SU-DHL-6 (cell line): ENCODE data around the gene PRDM16.

ENCODE experiments used
- H2AFZ ChIP-seq: fragments of 200-600 bp; sonication (generic); 2 replicates; pipeline ENCODE4 v1.6.1; 2014; ENCODE audit warnings: low read depth, mild to moderate bottlenecking, moderate library complexity, mixed read lengths, antibody characterized with exemption, low read length; ENCODE audit not compliant: severe bottlenecking
- H3F3A ChIP-seq: fragments of 200-600 bp; shearing (Covaris generic); 2 replicates; pipeline ENCODE4 v1.6.0; 2016; ENCODE audit warnings: antibody characterized with exemption, mild to moderate bottlenecking; ENCODE audit not compliant: insufficient read depth
- H3K27ac ChIP-seq: fragments of 200-600 bp; sonication (generic); 2 replicates; pipeline ENCODE4 v1.5.1; 2016; ENCODE audit warnings: low read depth, mild to moderate bottlenecking, low read length, moderate library complexity, mixed read lengths
- H3K27me3 ChIP-seq: fragments of 200-600 bp; sonication (generic), shearing (Covaris generic); 2 replicates; pipeline ENCODE4 v1.6.0; 2014; ENCODE audit warnings: mild to moderate bottlenecking, low read length
- H3K36me3 ChIP-seq: fragments of 200-600 bp; sonication (generic); 2 replicates; pipeline ENCODE4 v1.6.1; 2014; ENCODE audit warnings: mild to moderate bottlenecking, low read length, mixed read lengths
- H3K4me2 ChIP-seq: fragments of 300-600, 200-600 bp; shearing (Covaris generic), sonication (generic); 2 replicates; pipeline ENCODE4 v1.6.0; 2014; ENCODE audit warnings: low read length, low read depth, mild to moderate bottlenecking; ENCODE audit not compliant: poor library complexity, severe bottlenecking
- H3K4me3 ChIP-seq: fragments of 200-600 bp; sonication (generic); 2 replicates; pipeline ENCODE4 v1.5.1; 2014; ENCODE audit warnings: antibody characterized with exemption, low read length, mild to moderate bottlenecking, mixed read lengths; ENCODE audit not compliant: insufficient read depth, poor library complexity, severe bottlenecking
- H3K79me2 ChIP-seq: fragments of 200-600 bp; sonication (generic); 2 replicates; pipeline ENCODE4 v1.6.1; 2014; ENCODE audit warnings: mild to moderate bottlenecking, low read length, moderate library complexity; ENCODE audit not compliant: insufficient read depth
- H3K9ac ChIP-seq: fragments of 200-600 bp; sonication (generic); 2 replicates; pipeline ENCODE4 v1.7.0; 2014; ENCODE audit warnings: mild to moderate bottlenecking, low read length
- H3K9me2 ChIP-seq: fragments of 200-600 bp; sonication (generic); replicated peaks from 2 replicates; pipeline ENCODE4 v1.6.1; 2014; ENCODE audit warnings: low read length; ENCODE audit not compliant: insufficient read depth
- H3K9me3 ChIP-seq: fragments of 200-600 bp; sonication (generic); 2 replicates; pipeline ENCODE4 v1.6.1; 2014; ENCODE audit warnings: low read length, mixed read lengths; ENCODE audit not compliant: insufficient read depth
- H4K20me1 ChIP-seq: fragments of 200-600 bp; sonication (generic); 2 replicates; pipeline ENCODE4 v1.6.1; 2014; ENCODE audit warnings: low read depth, mild to moderate bottlenecking, antibody characterized with exemption, low read length, moderate library complexity, mixed read lengths
- EZH2phosphoT487 ChIP-seq: fragments of 200-600 bp; sonication (generic), shearing (Covaris generic); conservative IDR thresholded peaks from 2 replicates; pipeline ENCODE4 v1.6.1; 2018; ENCODE audit warnings: mild to moderate bottlenecking, antibody characterized with exemption, low read length, moderate library complexity, mixed read lengths
- TF ChIP-seq, protein P1 (sequence below): fragments of 200-600 bp; sonication (generic); IDR thresholded peaks from one replicate; pipeline ENCODE4 v1.5.1; 2017; ENCODE audit warnings: antibody characterized with exemption, mild to moderate bottlenecking, low read length, moderate library complexity; ENCODE audit not compliant: insufficient read depth, poor library complexity, severe bottlenecking

The PRDM16 gene

DNA sequence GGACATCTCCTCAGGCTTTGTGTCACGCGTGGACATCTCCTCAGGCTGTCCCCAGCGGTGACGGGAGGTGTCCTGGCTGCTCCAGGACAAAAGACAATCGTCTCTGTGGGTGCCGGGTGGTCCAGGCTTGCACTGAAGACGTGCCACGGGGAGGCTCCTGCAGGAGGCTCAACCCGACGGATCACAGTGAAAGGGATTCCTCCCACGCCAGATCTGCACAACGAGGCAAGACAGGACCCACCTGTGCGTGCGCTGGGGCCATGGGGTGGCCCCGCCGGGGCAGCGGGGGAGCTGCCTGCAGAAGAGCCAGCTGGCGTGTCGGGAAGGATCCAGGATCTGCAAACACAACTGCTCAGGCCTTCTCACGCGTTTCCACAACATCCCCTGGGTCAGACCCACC is 366.7 kb downstream of the PRDM16 start:
- Histone ChIP-seq H3K27ac (no peak overlapping the region), H3K4me2 (no peak overlapping the region), H3F3A (no peaks in the 10 kb centered on the region), H3K79me2 (no peaks in the 10 kb centered on the region), H3K9ac (no peak overlapping the region), H3K4me3 (no peak overlapping the region), H3K36me3 (no peaks in the 10 kb centered on the region), H4K20me1 (no peaks in the 10 kb centered on the region), H3K9me2 (no peaks in the 10 kb centered on the region), H2AFZ (no peak overlapping the region), H3K9me3 (no peaks in the 10 kb centered on the region), H3K27me3 (no peaks in the 10 kb centered on the region)
- no peak for TF ChIP-seq EZH2phosphoT487
- TF ChIP-seq, protein P1, sequence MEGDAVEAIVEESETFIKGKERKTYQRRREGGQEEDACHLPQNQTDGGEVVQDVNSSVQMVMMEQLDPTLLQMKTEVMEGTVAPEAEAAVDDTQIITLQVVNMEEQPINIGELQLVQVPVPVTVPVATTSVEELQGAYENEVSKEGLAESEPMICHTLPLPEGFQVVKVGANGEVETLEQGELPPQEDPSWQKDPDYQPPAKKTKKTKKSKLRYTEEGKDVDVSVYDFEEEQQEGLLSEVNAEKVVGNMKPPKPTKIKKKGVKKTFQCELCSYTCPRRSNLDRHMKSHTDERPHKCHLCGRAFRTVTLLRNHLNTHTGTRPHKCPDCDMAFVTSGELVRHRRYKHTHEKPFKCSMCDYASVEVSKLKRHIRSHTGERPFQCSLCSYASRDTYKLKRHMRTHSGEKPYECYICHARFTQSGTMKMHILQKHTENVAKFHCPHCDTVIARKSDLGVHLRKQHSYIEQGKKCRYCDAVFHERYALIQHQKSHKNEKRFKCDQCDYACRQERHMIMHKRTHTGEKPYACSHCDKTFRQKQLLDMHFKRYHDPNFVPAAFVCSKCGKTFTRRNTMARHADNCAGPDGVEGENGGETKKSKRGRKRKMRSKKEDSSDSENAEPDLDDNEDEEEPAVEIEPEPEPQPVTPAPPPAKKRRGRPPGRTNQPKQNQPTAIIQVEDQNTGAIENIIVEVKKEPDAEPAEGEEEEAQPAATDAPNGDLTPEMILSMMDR: no peak

DNA sequence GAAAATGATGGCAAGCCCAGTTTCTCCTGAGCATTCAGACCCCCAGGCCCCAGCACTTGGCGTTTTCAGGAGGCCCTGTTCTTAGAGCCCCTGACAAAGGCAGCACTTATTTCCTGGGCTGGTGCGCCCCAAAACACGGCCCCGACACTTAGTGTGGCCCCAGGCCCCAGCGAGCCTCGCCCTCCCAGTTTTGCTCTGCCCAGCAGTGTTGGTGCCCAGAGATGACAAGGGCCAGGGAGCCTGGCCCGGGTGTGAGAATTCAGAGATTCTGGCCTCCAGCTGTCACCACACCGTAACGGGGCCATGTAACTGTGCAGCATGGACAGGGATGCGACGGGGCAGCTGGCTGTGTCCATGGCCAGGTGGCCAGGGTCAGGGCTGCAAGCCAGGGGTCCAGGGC is 367.4 kb downstream of the PRDM16 start:
- H2AFZ ChIP-seq: no peak overlapping the region
- no peak overlapping the region for H3K27ac ChIP-seq
- no peak overlapping the region for H3K4me3 ChIP-seq
- no peaks in the 10 kb centered on the region for H3K36me3 ChIP-seq
- H3K27me3 ChIP-seq: no peaks in the 10 kb centered on the region
- TF ChIP-seq, protein P1: no peak
- no peak overlapping the region for H3K4me2 ChIP-seq
- H3F3A ChIP-seq: no peaks in the 10 kb centered on the region
- no peak overlapping the region for H3K9ac ChIP-seq
- no peaks in the 10 kb centered on the region for H3K79me2 ChIP-seq
- H3K9me2 ChIP-seq: no peaks in the 10 kb centered on the region
- H4K20me1 ChIP-seq: no peaks in the 10 kb centered on the region
- H3K9me3 ChIP-seq: no peaks in the 10 kb centered on the region

DNA sequence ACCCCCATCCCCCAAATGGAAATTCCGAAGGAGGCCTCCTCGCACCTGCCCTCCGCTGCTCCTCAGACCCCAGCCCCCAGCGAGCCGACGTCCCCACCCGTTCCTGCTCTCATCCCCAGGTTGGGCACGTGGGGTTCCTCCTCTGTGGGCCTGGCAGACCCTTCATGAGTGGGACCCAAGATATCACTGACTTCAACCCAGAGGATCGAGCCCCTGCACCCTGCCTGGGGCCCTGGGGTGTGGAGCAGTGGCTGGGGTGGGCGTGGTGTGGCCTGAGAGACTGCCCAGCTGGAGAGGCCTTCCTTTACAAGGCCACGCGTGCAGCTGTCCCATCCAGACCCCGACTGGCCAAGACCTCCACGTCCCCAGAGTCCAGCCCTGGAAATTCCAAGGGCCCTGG is 367.9 kb downstream of the PRDM16 start:
- H3K27me3 ChIP-seq: no peaks in the 10 kb centered on the region
- no peaks in the 10 kb centered on the region for H4K20me1 ChIP-seq
- no peaks in the 10 kb centered on the region for H3F3A ChIP-seq
- H3K79me2 ChIP-seq: no peaks in the 10 kb centered on the region
- H3K27ac ChIP-seq: no peak overlapping the region
- no peak overlapping the region for H2AFZ ChIP-seq
- no peaks in the 10 kb centered on the region for H3K9me2 ChIP-seq
- no peak for TF ChIP-seq EZH2phosphoT487
- TF ChIP-seq, protein P1: no peak
- no peaks in the 10 kb centered on the region for H3K36me3 ChIP-seq
- H3K9me3 ChIP-seq: no peaks in the 10 kb centered on the region
- H3K4me2 ChIP-seq: no peak overlapping the region
- no peak overlapping the region for H3K4me3 ChIP-seq
- H3K9ac ChIP-seq: no peak overlapping the region
